ENCODE results near the gene LARP4. TPM values are rescaled to one million over a fixed set of nuclear protein-coding genes. Genes with fewer than 3 reads are reported as not detected.
A peak's percentile ranks its signal among the peaks of the same experiment; 100 is the strongest.
"Not testable (repeated sequence)": the region's sequence is repeated elsewhere in the genome, so short reads cannot be mapped to it uniquely, and the experiment has no call there.

Gene LARP4
- polyA plus RNA-seq, 3 donors, result 7.4 to 20.0 (median 10.5) TPM

- WGBS, 3 donors, result 79 to 92% (median 89%) methylated on average over 2 to 5 of the region's 5 CpGs
- H3K27ac ChIP-seq (ENCODE audit: low read depth, low read length), result not testable (repeated sequence)
These were observed 49.0 kb downstream of the LARP4 start for GRCh38 chr12:50449671-50450070.

GRCh38 chr12:50452795-50453194 lies 52.1 kb downstream of the LARP4 start:
- WGBS, 3 donors, result 95 to 96% (median 96%) methylated on average over 5 of the region's 5 CpGs
- H3K27ac ChIP-seq (ENCODE audit: low read depth, low read length), result no peak overlapping the region

GRCh38 chr12:50453872-50454271 lies 53.2 kb downstream of the LARP4 start:
- H3K27ac ChIP-seq (ENCODE audit: low read depth, low read length), result no peak overlapping the region
- 97 to 98% (median 98%) methylated on average over 5 of the region's 5 CpGs for WGBS, 3 donors

GRCh38 chr12:50458606-50459005 lies 57.9 kb downstream of the LARP4 start:
- no peak overlapping the region for H3K27ac ChIP-seq (ENCODE audit: low read depth, low read length)

- no peak overlapping the region for H3K27ac ChIP-seq (ENCODE audit: low read depth, low read length)
- 82 to 96% (median 93%) methylated on average over 3 of the region's 3 CpGs for WGBS, 3 donors
These were observed 66.8 kb downstream of the LARP4 start for GRCh38 chr12:50467439-50467838.

- 88 to 96% (median 91%) methylated on average over 1 of the region's 1 CpG for WGBS, 3 donors
These were observed 76.7 kb downstream of the LARP4 start for GRCh38 chr12:50477241-50477832.

GRCh38 chr12:50482571-50482970 lies 81.9 kb downstream of the LARP4 start:
- no peak overlapping the region for H3K27ac ChIP-seq (ENCODE audit: low read depth, low read length)
- WGBS, 3 donors, result 92 to 98% (median 95%) methylated on average over 4 of the region's 4 CpGs

More at GRCh38 chr12:50477241-50477832, 76.7 kb downstream of the LARP4 start:
- H3K27ac ChIP-seq (ENCODE audit: low read depth, low read length), result no peak overlapping the region

- WGBS, 3 donors, result 97 to 100% (median 100%) methylated on average over 1 of the region's 1 CpG
- H3K27ac ChIP-seq (ENCODE audit: low read depth, low read length), result no peak overlapping the region
These were observed 82.8 kb downstream of the LARP4 start for GRCh38 chr12:50483488-50483887.

- no peak overlapping the region for H3K27ac ChIP-seq (ENCODE audit: low read depth, low read length)
- 84 to 93% (median 84%) methylated on average over 5 of the region's 5 CpGs for WGBS, 3 donors
These were observed 88.1 kb downstream of the LARP4 start for GRCh38 chr12:50488801-50489200.

GRCh38 chr12:50498119-50498518 lies 97.4 kb downstream of the LARP4 start:
- H3K27ac ChIP-seq (ENCODE audit: low read depth, low read length), result not testable (repeated sequence)
- WGBS, 3 donors, result 93 to 94% (median 94%) methylated on average over 11 of the region's 11 CpGs

GRCh38 chr12:50504798-50505674 lies 104.4 kb downstream of the LARP4 start, which contains the start of gene DIP2B:
DIP2B (plus strand) TSS chr12:50504985; CDS start chr12:50505141, 156 bp downstream.
- WGBS, 3 donors, result 0 to 1% (median 1%) methylated on average over 52 to 77 of the region's 77 CpGs
- peak within 1 kb of the TSS; percentile 45 for H3K27ac ChIP-seq (ENCODE audit: low read depth, low read length)

GRCh38 chr12:50505675-50506530 lies 105.2 kb downstream of the LARP4 start:
- WGBS, 3 donors, result 1 to 3% (median 1%) methylated on average over 11 of the region's 11 CpGs
- H3K27ac ChIP-seq (ENCODE audit: low read depth, low read length), result no peak overlapping the region

- 8 to 29% (median 27%) methylated on average over 2 of the region's 2 CpGs for WGBS, 3 donors
These were observed 106.2 kb downstream of the LARP4 start for GRCh38 chr12:50506753-50507473.

GRCh38 chr12:50507474-50507838 lies 106.8 kb downstream of the LARP4 start:
- WGBS, 3 donors, result 79 to 84% (median 82%) methylated on average over 11 of the region's 11 CpGs
- no peak overlapping the region for H3K27ac ChIP-seq (ENCODE audit: low read depth, low read length)

More at GRCh38 chr12:50506753-50507473, 106.2 kb downstream of the LARP4 start:
- H3K27ac ChIP-seq (ENCODE audit: low read depth, low read length), result no peak overlapping the region

- no peak overlapping the region for H3K27ac ChIP-seq (ENCODE audit: low read depth, low read length)
- WGBS, 3 donors, result 41 to 68% (median 64%) methylated on average over 2 of the region's 2 CpGs
These were observed 107.2 kb downstream of the LARP4 start for GRCh38 chr12:50507930-50508329.

GRCh38 chr12:50508414-50508813 lies 107.7 kb downstream of the LARP4 start:
- no peak overlapping the region for H3K27ac ChIP-seq (ENCODE audit: low read depth, low read length)
- 56 to 71% (median 64%) methylated on average over 6 of the region's 6 CpGs for WGBS, 3 donors

- 42 to 63% (median 51%) methylated on average over 7 of the region's 7 CpGs for WGBS, 3 donors
- no peak overlapping the region for H3K27ac ChIP-seq (ENCODE audit: low read depth, low read length)
These were observed 108.4 kb downstream of the LARP4 start for GRCh38 chr12:50508970-50509663.
